Nephron progenitor cell (in vitro differentiated cells): Measurements from ENCODE around the gene PLOD3.

Experiments used
- DNase-seq: peaks from one replicate; pipeline ENCODE4 v3.0.0; 2021
- H3K27ac Mint-ChIP-seq: 2 replicates; pipeline ENCODE4 v1.8.0; 2021; ENCODE audit warnings: mild to moderate bottlenecking, moderate library complexity, mixed read lengths
- H3K27me3 Mint-ChIP-seq: 2 replicates; pipeline ENCODE4 v1.8.0; 2021; ENCODE audit warnings: mild to moderate bottlenecking, low read depth, mixed read lengths; ENCODE audit not compliant: poor library complexity
- H3K36me3 Mint-ChIP-seq: 2 replicates; pipeline ENCODE4 v1.8.0; 2021; ENCODE audit warnings: low read depth, mixed read lengths
- H3K4me1 Mint-ChIP-seq: 2 replicates; pipeline ENCODE4 v1.8.0; 2021; ENCODE audit warnings: mixed read lengths
- H3K4me3 Mint-ChIP-seq: 2 replicates; pipeline ENCODE4 v1.8.0; 2021; ENCODE audit warnings: mild to moderate bottlenecking, moderate library complexity, mixed read lengths
- H3K9me3 Mint-ChIP-seq: 2 replicates; pipeline ENCODE4 v1.8.0; 2021; ENCODE audit warnings: mild to moderate bottlenecking, moderate library complexity, mixed read lengths
- TF ChIP-seq, protein P1 (sequence below): fragments of 200-600 bp; sonication (generic); IDR thresholded peaks from 2 replicates; pipeline ENCODE4 v1.5.0; 2021; ENCODE audit warnings: antibody characterized with exemption

Gene PLOD3

DNA sequence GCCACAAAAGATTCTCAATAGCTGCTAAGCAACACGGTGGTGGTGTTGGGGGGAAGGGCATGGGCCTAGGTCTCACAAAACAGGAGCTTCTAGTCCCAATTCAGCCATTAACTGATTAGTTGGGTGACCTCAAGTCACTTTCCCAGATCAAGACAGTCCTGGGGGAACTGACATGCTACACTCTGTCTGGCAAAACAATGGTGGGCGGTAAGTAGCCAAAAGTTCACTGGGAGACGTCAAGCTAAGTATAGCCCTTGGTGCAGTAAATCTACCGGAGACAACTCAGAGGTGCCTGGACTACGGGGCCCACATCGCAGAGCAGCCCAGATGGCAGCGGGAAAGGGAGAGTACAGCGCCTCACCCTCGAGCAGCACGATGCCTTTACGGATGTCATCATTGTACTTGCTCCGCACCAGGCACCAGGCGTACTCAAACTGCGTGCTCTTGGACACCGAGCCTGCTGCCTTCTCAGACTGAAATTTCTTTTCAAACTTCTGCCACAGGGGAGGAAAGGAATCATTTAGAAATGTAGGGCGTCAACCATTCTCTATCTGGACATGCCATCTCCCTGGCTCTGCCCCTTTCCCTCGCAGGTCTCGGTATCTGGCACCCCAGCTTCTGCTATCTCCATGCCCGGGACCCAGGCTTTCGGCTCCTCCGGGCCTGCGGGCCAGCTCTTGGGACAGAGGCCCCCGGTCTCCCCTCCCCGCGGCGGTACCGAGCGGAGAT lies 26.4 kb upstream of the PLOD3 start:
- TF ChIP-seq, protein P1, sequence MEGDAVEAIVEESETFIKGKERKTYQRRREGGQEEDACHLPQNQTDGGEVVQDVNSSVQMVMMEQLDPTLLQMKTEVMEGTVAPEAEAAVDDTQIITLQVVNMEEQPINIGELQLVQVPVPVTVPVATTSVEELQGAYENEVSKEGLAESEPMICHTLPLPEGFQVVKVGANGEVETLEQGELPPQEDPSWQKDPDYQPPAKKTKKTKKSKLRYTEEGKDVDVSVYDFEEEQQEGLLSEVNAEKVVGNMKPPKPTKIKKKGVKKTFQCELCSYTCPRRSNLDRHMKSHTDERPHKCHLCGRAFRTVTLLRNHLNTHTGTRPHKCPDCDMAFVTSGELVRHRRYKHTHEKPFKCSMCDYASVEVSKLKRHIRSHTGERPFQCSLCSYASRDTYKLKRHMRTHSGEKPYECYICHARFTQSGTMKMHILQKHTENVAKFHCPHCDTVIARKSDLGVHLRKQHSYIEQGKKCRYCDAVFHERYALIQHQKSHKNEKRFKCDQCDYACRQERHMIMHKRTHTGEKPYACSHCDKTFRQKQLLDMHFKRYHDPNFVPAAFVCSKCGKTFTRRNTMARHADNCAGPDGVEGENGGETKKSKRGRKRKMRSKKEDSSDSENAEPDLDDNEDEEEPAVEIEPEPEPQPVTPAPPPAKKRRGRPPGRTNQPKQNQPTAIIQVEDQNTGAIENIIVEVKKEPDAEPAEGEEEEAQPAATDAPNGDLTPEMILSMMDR = no peak
- Mint-ChIP-seq H3K27ac (no peak overlapping the region), H3K4me3 (peak overlapping the region; percentile 97), H3K36me3 (peaks cover 17% of the 10 kb centered on the region), H3K9me3 (no peaks in the 10 kb centered on the region), H3K27me3 (peaks cover 3% of the 10 kb centered on the region), H3K4me1 (peaks cover 31% of the 10 kb centered on the region)
- DNase-seq = no peak

DNA sequence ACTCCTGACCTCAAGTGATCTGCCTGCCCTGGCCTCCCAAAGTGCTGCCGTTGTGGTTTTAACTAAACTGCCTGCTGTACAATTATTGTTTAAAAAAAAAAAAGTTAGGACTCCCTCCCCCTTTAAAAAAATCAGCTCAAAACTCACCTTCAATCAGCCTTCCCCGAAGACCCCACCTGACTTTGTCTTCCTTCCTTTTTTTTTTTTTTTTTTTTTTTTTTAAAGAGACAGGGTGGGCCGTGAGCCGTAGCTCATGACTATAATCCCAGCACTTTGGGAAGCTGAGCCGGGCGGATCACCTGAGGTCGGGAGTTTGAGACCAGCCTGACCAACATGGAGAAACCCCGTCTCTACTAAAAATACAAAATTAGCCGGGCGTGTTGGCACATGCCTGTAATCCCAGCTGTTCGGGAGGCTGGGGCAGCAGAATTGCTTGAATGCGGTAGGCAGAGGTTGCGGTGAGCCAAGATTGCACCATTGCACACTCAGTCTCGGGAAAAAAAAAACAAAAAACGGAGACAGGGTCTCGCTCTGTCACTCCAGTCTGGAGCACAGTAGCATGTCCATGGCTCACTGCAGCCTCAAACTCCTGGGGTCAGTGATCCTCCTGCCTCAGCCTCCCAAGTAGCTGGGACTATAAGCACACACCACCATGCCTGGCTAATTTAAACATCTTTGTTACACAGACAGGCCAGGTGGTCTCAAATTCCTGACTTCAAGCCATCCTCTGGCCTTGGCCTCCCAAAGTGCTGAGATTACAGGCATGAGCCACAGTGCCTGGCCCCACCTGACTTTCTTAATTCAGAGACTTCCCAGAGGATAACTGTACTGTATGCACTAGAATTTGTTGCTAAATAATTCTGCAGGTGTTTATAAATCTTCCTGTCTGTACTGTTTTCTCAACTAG lies 24.3 kb upstream of the PLOD3 start:
- Mint-ChIP-seq H3K9me3 (no peaks in the 10 kb centered on the region), H3K4me1 (peaks cover 39% of the 10 kb centered on the region), H3K27me3 (peaks cover 3% of the 10 kb centered on the region), H3K36me3 (peaks cover 7% of the 10 kb centered on the region), H3K27ac (no peak overlapping the region), H3K4me3 (no peak overlapping the region)
- DNase-seq = no peak
- TF ChIP-seq, protein P1 = no peak

DNA sequence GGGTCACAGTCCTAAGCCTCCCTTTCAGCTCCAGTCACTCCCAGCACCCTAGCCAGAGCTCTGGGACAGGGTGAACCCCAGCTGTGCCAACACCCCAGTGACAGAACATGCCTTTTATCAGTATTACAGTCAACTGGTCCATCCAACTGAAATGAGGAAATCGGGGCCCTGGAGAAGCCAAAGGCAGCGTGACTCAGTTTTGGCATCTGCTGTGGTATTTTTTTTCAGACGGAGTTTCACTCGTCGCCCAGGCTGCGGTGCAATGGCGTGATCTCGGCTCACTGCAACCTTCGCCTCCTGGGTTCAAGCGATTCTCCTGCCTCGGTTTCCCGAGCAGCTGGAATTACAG lies 23.6 kb upstream of the PLOD3 start:
- Mint-ChIP-seq H3K9me3 (no peaks in the 10 kb centered on the region), H3K4me3 (no peak overlapping the region), H3K27ac (no peak overlapping the region), H3K4me1 (peaks cover 39% of the 10 kb centered on the region), H3K36me3 (peaks cover 6% of the 10 kb centered on the region), H3K27me3 (peaks cover 3% of the 10 kb centered on the region)
- no peak for DNase-seq
- TF ChIP-seq, protein P1 = no peak

DNA sequence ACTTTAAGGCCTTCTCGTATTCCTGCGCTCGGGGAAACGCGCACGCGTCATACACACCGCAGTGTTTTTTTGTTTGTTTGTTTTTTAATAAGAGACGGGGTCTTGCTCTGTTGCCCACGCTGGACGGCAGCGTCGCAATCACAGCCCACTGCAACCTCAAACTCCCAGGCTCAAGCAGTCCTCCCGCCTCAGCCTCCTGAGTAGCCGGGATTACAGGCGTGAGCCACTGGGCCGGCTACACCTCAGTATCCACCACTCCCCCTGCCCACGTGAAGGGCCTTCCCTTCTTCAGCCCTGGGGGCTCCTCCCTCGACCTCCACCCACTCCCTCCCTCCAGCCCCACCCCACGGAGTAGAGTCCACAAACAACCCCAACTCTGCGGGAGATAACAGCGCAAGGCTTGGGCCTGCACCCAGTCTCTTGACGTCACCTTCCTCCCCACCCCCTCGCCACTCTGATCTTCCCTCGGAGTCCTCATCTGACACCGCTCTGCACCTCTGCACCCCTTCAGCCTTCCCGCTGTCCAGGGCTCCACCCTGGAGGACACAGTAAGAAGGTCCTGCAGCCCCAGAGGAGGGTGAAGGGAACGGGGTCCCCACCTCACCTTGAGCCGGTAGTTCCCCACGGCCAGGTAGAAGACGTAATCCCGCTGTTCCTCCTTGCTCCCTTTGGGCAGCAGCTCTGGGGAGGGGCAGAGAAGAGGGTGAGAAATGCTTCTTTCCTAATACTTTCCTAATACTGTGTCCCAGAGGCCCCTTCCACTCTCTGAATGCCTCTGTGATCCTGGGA lies 23.0 kb upstream of the PLOD3 start:
- Mint-ChIP-seq H3K9me3 (no peaks in the 10 kb centered on the region), H3K27ac (no peak overlapping the region), H3K27me3 (no peaks in the 10 kb centered on the region), H3K4me3 (no peak overlapping the region), H3K36me3 (peaks cover under 1% of the 10 kb centered on the region), H3K4me1 (peaks cover 33% of the 10 kb centered on the region)
- DNase-seq = no peak
- TF ChIP-seq, protein P1 = no peak

DNA sequence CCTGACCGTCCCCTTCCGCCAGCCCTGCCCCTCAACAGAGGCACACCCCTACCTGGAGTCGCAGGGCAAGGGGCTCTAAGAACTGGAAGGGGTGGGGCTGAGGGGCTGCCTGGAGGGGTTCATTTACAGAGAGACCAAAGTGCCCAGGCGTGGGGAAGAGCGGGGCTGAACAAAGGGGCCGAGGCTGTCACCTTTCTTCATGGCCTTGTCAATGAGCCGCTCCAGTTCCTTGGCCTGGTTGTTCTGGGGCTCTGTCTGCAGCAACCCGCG lies 22.5 kb upstream of the PLOD3 start:
- Mint-ChIP-seq H3K27ac (no peak overlapping the region), H3K36me3 (no peaks in the 10 kb centered on the region), H3K27me3 (no peaks in the 10 kb centered on the region), H3K4me1 (peaks cover 28% of the 10 kb centered on the region), H3K4me3 (no peak overlapping the region), H3K9me3 (no peaks in the 10 kb centered on the region)
- TF ChIP-seq, protein P1 = no peak
- DNase-seq = no peak
